GM23338 (cell line): ENCODE data around the gene PARP2. TPM values are rescaled to one million over a fixed set of nuclear protein-coding genes. Genes with fewer than 3 reads are reported as not detected.

Source experiments
- ATAC-seq: fragments of 200-7000 bp; cut with Tn5 transposase; 3 replicates; pipeline ENCODE4 v1.9.1; 2020
- DNase-seq: peaks from one replicate; pipeline ENCODE4 v3.0.0-alpha.2; 2015; ENCODE audit warnings: low spot score
- H2AFZ ChIP-seq: fragments of 200-600 bp; sonication (generic); 2 replicates; pipeline ENCODE4 v1.8.0; 2016; ENCODE audit warnings: antibody characterized with exemption, mild to moderate bottlenecking, moderate library complexity
- H3F3A ChIP-seq: fragments of 200-600 bp; sonication (generic); replicated peaks from 2 replicates; pipeline ENCODE4 v1.8.0; 2017; ENCODE audit warnings: antibody characterized with exemption, mixed run types, low read depth
- H3K27ac ChIP-seq: fragments of 200-600 bp; sonication (generic); 2 replicates; pipeline ENCODE4 v1.6.1; 2016; ENCODE audit warnings: low read depth
- H3K27me3 ChIP-seq: fragments of 200-600 bp; sonication (generic); 2 replicates; pipeline ENCODE4 v1.8.0; 2016; ENCODE audit warnings: mild to moderate bottlenecking, mixed run types, moderate library complexity; ENCODE audit not compliant: insufficient read depth
- H3K36me3 ChIP-seq: fragments of 200-600 bp; sonication (generic); 2 replicates; pipeline ENCODE4 v1.8.0; 2016; ENCODE audit warnings: mild to moderate bottlenecking; ENCODE audit not compliant: insufficient read depth
- H3K4me1 ChIP-seq: fragments of 200-600 bp; sonication (generic); 2 replicates; pipeline ENCODE4 v1.8.0; 2016; ENCODE audit warnings: mild to moderate bottlenecking, moderate library complexity; ENCODE audit not compliant: insufficient read depth
- H3K4me2 ChIP-seq: fragments of 200-600 bp; sonication (generic); 2 replicates; pipeline ENCODE4 v1.7.1; 2017; ENCODE audit warnings: mixed run types
- H3K4me3 ChIP-seq: fragments of 200-600 bp; sonication (generic); 2 replicates; pipeline ENCODE4 v1.6.1; 2016; ENCODE audit warnings: mixed run types
- H3K79me2 ChIP-seq: fragments of 200-600 bp; sonication (generic); replicated peaks from 2 replicates; pipeline ENCODE4 v1.8.0; 2017; ENCODE audit warnings: mild to moderate bottlenecking; ENCODE audit not compliant: insufficient read depth
- H3K9me2 ChIP-seq: fragments of 200-600 bp; sonication (generic); 2 replicates; pipeline ENCODE4 v1.8.0; 2017; ENCODE audit not compliant: insufficient read depth
- H4K20me1 ChIP-seq: fragments of 200-600 bp; sonication (generic); replicated peaks from 2 replicates; pipeline ENCODE4 v1.8.0; 2017; ENCODE audit warnings: mild to moderate bottlenecking; ENCODE audit not compliant: insufficient read depth
- H3K27ac Mint-ChIP-seq: 2 replicates; pipeline ENCODE4 v1.8.0; 2020; ENCODE audit warnings: inconsistent platforms, mild to moderate bottlenecking, moderate library complexity, mixed read lengths
- H3K27me3 Mint-ChIP-seq: 3 replicates; pipeline ENCODE4 v1.8.0; 2022; ENCODE audit warnings: low read depth, mild to moderate bottlenecking, moderate library complexity, mixed read lengths, inconsistent platforms; ENCODE audit not compliant: insufficient read depth, poor library complexity
- H3K36me3 Mint-ChIP-seq: 3 replicates; pipeline ENCODE4 v1.8.0; 2021; ENCODE audit warnings: low read depth, mild to moderate bottlenecking, inconsistent platforms, moderate library complexity, mixed read lengths
- H3K4me1 Mint-ChIP-seq: 3 replicates; pipeline ENCODE4 v1.8.0; 2020; ENCODE audit warnings: mild to moderate bottlenecking, inconsistent platforms, mixed read lengths
- H3K4me3 Mint-ChIP-seq: 3 replicates; pipeline ENCODE4 v1.8.0; 2021; ENCODE audit warnings: moderate library complexity, mild to moderate bottlenecking, inconsistent platforms, mixed read lengths
- H3K9me3 Mint-ChIP-seq: 3 replicates; pipeline ENCODE4 v1.8.0; 2020; ENCODE audit warnings: moderate library complexity, mild to moderate bottlenecking, inconsistent platforms, mixed read lengths
- CREB1 ChIP-seq: fragments of 250-450 bp; sonication (Bioruptor Pico); IDR thresholded peaks from 2 replicates; pipeline ENCODE4 v1.5.0; 2020; ENCODE audit warnings: low read depth, mild to moderate bottlenecking, moderate library complexity
- CTCF ChIP-seq, 2 experiments: fragments of 200-600 bp in 1 of 2; sonication (generic) in 1 of 2; conservative IDR thresholded peaks; 2 replicates each; pipeline versions ENCODE4 v1.5.1 to v1.6.1; 2016 to 2017; ENCODE audit warnings: antibody characterized with exemption in 2 of 2, low read depth in 2 of 2, mild to moderate bottlenecking in 2 of 2, moderate library complexity in 1 of 2
- ETS1 ChIP-seq: IDR thresholded peaks from 2 replicates; pipeline ENCODE4 v1.6.1; 2016; ENCODE audit warnings: antibody characterized with exemption
- EZH2 ChIP-seq: fragments of 200-600 bp; sonication (generic); IDR thresholded peaks from one replicate; pipeline ENCODE4 v1.8.0; 2017; ENCODE audit warnings: antibody characterized with exemption, mild to moderate bottlenecking, low read depth; ENCODE audit not compliant: unreplicated experiment
- EZH2phosphoT487 ChIP-seq: fragments of 200-600 bp; sonication (generic); IDR thresholded peaks from one replicate; pipeline ENCODE4 v1.8.1; 2018; ENCODE audit warnings: antibody characterized with exemption; ENCODE audit not compliant: unreplicated experiment
- JUNB ChIP-seq: IDR thresholded peaks from one replicate; pipeline ENCODE4 v1.6.1; 2016; ENCODE audit warnings: antibody characterized with exemption; ENCODE audit not compliant: unreplicated experiment
- NANOG ChIP-seq: IDR thresholded peaks from 2 replicates; pipeline ENCODE4 v1.6.1; 2016; ENCODE audit warnings: antibody characterized with exemption, borderline replicate concordance
- POLR2AphosphoS5 ChIP-seq: IDR thresholded peaks from 2 replicates; pipeline ENCODE4 v1.6.1; 2016; ENCODE audit warnings: antibody characterized with exemption, low read depth
- REST ChIP-seq: IDR thresholded peaks from one replicate; pipeline ENCODE4 v1.6.1; 2018; ENCODE audit warnings: antibody characterized with exemption; ENCODE audit not compliant: unreplicated experiment
- STAT1 ChIP-seq: IDR thresholded peaks from one replicate; pipeline ENCODE4 v1.6.1; 2016; ENCODE audit warnings: antibody characterized with exemption; ENCODE audit not compliant: unreplicated experiment
- ZNF114 ChIP-seq: fragments of 250-450 bp; sonication (Bioruptor Pico); IDR thresholded peaks from 2 replicates; pipeline ENCODE4 v1.5.0; 2020; ENCODE audit warnings: mild to moderate bottlenecking, moderate library complexity
- ZNF331 ChIP-seq: fragments of 250-450 bp; sonication (Bioruptor Pico); IDR thresholded peaks from 2 replicates; pipeline ENCODE4 v1.5.0; 2020; ENCODE audit warnings: low read depth, mild to moderate bottlenecking, moderate library complexity
- ZNF462 ChIP-seq: fragments of 250-450 bp; sonication (Bioruptor Pico); IDR thresholded peaks from 2 replicates; pipeline ENCODE4 v1.5.0; 2020; ENCODE audit warnings: mild to moderate bottlenecking, moderate library complexity
- polyA plus RNA-seq: library from polyadenylated mRNA; unstranded; fragments of >200 nt; fragmentation: Nextera tagmentation; extraction: Ambion mirVana; gene quantifications from 2 replicates; pipeline ENCODE4 v1.2.1, GENCODE V29; 2016
- total RNA-seq: library from RNA; depleted of rRNA; stranded (reverse); fragments of >200 nt; shearing (Covaris generic); gene quantifications from 2 replicates; pipeline ENCODE4 v1.2.3, GENCODE V29; 2014

PARP2 gene
- total and polyA plus RNA-seq, 2 experiments from 2014 or later, result 27.8 to 42.7 TPM

- Histone ChIP-seq H2AFZ (no peak overlapping the region), H3K4me3 (no peak overlapping the region), H4K20me1 (no peaks in the 10 kb centered on the region), H3K27me3 (no peaks in the 10 kb centered on the region), H3K79me2 (no peaks in the 10 kb centered on the region), H3K9me2 (no peaks in the 10 kb centered on the region), H3K36me3 (no peaks in the 10 kb centered on the region; the same call in none of the 2 replicates), H3K27ac (no peak overlapping the region), H3K4me1 (no peaks in the 10 kb centered on the region), H3K4me2 (no peak overlapping the region), H3F3A (no peaks in the 10 kb centered on the region)
- no peaks in the 10 kb centered on the region for H3K9me3 Mint-ChIP-seq
- peaks cover 12% of the 10 kb centered on the region for H3K36me3 Mint-ChIP-seq
- H3K27ac Mint-ChIP-seq, result no peak overlapping the region
- H3K4me1 Mint-ChIP-seq, result no peaks in the 10 kb centered on the region
- DNase-seq (no peak), ATAC-seq (no peak)
- TF ChIP-seq NANOG (no peak), EZH2 (no peak), CTCF (conservative IDR thresholded peaks at IDR 0.05; ENCODE audit: low read depth in 2 of 2) (no peak), CREB1 (CRISPR knock-in tag) (no peak), STAT1 (no peak), ZNF462 (no peak), POLR2AphosphoS5 (no peak), ETS1 (no peak), ZNF331 (no peak), JUNB (no peak), EZH2phosphoT487 (no peak), ZNF114 (CRISPR knock-in tag) (no peak), REST (no peak)
- H3K27me3 Mint-ChIP-seq, result peaks cover 2% of the 10 kb centered on the region
- H3K4me3 Mint-ChIP-seq, result no peak overlapping the region
Observed at GRCh38 chr14:20397511-20397910, 54.1 kb downstream of the PARP2 start.
